ENCODE data around the gene HJURP.

HJURP gene

DNA sequence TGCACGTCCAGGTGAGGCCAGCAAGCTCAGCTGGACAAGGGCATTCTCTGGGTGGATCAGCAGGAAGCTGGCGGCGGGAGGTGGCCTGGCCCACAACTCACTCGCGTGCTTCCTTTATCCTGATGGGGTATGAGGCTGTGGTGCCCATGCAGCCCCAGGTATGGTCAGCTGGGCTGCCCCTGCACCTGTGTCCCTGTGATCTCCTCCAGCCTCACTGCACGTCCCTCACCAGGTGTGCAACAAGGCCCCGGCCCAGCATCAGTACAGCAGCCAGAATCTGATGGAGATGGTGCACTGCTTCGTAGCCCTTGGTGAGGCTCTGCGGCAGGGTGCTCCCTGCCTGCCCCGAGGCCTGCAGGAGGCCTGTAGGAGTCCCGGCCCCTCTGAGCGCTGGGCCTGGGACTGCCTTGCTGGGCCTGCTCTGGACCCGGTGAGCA is 58.6 kb downstream of the HJURP start:
- TF ChIP-seq, protein P1, sequence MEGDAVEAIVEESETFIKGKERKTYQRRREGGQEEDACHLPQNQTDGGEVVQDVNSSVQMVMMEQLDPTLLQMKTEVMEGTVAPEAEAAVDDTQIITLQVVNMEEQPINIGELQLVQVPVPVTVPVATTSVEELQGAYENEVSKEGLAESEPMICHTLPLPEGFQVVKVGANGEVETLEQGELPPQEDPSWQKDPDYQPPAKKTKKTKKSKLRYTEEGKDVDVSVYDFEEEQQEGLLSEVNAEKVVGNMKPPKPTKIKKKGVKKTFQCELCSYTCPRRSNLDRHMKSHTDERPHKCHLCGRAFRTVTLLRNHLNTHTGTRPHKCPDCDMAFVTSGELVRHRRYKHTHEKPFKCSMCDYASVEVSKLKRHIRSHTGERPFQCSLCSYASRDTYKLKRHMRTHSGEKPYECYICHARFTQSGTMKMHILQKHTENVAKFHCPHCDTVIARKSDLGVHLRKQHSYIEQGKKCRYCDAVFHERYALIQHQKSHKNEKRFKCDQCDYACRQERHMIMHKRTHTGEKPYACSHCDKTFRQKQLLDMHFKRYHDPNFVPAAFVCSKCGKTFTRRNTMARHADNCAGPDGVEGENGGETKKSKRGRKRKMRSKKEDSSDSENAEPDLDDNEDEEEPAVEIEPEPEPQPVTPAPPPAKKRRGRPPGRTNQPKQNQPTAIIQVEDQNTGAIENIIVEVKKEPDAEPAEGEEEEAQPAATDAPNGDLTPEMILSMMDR (IDR thresholded peaks at IDR 0.05; ENCODE audit: insufficient read depth, low read depth, low read length, missing control alignments): no peak
- no peak for DNase-seq (ENCODE audit: low read depth)
- no peak overlapping the region for H3K4me3 ChIP-seq (ENCODE audit: low read length)

DNA sequence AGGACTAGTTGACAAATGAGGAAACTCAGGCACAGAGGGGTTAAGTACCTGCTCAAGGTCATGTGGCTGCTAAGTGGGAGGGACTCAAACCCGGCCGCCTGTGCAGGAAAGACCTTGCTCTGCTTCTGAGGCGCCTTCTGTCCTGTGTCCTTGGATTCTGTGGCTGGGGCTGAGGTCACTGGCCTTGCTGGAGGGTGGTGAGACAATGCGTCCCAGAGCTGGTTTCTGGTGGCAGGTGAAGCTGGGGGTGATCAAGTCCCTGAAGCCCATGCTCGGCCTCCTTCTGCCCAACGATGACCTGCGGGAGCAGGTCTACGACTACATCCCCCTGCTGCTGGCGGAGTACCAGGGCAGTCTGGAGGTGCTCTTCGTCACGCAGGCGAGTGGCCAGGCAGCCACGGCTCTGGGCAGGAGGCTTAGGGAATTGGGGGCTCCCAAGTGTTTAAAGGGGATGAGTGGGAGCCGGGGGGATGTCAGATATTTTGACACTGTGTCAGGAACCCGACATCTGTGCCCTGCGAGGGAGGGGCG is 60.1 kb downstream of the HJURP start:
- TF ChIP-seq, protein P1 (IDR thresholded peaks at IDR 0.05; ENCODE audit: insufficient read depth, low read depth, low read length, missing control alignments): no peak
- no peak overlapping the region for H3K4me3 ChIP-seq (ENCODE audit: low read length)
- DNase-seq (ENCODE audit: low read depth): no peak

DNA sequence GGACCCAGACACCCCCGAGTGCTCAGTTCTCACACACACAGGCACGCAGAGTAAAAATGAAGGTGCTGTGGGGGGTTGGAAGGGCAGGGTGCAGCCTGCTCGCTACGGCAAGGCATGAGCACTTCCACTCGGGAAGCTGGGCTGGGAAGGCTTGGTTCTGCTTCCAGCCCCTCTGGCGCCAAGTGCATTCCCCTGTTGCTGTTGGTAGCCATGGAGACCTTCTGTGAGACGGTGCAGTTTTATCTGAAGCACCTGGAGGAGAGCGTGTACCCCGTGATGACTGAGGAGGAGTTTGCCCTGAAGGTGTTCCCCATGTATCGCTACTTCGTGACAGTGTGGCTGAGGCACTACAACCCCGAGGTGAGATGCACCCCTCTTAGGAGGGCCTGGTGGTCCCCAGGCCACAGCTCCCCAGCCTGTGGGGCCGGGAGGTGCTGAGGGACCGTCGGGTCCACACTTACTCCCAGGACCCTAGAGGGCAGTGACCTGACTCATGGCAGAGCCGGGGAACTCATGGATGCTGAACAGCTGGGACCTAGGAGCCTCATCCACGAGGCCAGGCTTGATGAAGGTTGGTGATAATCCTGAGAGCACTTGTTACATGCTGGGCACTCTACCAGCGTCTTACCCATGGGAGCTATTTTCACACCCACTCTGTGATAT is 60.7 kb downstream of the HJURP start:
- DNase-seq (ENCODE audit: low read depth): no peak
- no peak overlapping the region for H3K4me3 ChIP-seq (ENCODE audit: low read length)
- TF ChIP-seq, protein P1 (IDR thresholded peaks at IDR 0.05; ENCODE audit: insufficient read depth, low read depth, low read length, missing control alignments): no peak

DNA sequence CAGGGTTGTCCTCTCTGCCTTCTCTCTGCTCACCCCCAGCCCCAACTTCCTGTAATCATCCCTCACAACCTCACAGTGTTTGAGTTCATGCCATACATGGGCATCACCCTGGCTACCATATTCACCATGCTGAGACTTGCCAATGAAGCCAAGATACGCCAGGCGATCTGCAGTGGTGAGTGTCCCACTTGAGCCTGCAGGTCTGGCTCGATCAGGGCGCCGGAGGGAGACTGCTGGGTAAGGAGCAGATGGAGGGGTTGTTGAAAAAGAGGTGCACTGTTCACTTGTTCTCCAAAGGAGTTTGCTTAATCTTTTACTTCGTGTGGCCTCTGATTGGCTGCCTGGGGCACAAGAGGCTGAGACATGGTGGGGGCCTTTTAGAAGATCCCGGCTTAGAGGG is 61.6 kb downstream of the HJURP start:
- H3K4me3 ChIP-seq (ENCODE audit: low read length): no peak overlapping the region
- no peak for DNase-seq (ENCODE audit: low read depth)
- TF ChIP-seq, protein P1 (IDR thresholded peaks at IDR 0.05; ENCODE audit: insufficient read depth, low read depth, low read length, missing control alignments): no peak

DNA sequence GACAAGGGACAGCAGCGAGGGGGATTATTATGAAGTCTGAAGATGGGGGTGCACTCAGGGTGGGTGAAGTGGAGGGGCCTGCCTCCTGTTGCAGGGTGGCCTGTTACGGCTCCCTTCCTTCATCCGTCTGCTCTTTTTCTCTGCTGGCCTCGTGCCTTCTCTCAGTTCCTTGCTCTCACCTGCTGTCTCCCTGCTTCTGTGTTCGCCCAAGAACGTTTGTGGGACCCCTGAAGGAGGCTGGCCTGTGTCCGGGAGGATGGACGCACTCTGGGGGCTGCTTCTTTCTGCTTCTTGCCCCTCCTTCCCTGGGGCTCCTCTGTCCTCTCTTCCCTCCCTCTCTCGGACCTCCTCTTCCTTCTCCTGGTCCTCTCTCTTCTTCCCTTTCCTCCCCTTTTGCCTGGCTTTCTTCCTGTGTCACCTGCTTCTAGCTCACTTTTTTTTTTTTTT is 62.4 kb downstream of the HJURP start:
- H3K4me3 ChIP-seq (ENCODE audit: low read length): no peak overlapping the region
- TF ChIP-seq, protein P1 (IDR thresholded peaks at IDR 0.05; ENCODE audit: insufficient read depth, low read depth, low read length, missing control alignments): no peak
- DNase-seq (ENCODE audit: low read depth): no peak

DNA sequence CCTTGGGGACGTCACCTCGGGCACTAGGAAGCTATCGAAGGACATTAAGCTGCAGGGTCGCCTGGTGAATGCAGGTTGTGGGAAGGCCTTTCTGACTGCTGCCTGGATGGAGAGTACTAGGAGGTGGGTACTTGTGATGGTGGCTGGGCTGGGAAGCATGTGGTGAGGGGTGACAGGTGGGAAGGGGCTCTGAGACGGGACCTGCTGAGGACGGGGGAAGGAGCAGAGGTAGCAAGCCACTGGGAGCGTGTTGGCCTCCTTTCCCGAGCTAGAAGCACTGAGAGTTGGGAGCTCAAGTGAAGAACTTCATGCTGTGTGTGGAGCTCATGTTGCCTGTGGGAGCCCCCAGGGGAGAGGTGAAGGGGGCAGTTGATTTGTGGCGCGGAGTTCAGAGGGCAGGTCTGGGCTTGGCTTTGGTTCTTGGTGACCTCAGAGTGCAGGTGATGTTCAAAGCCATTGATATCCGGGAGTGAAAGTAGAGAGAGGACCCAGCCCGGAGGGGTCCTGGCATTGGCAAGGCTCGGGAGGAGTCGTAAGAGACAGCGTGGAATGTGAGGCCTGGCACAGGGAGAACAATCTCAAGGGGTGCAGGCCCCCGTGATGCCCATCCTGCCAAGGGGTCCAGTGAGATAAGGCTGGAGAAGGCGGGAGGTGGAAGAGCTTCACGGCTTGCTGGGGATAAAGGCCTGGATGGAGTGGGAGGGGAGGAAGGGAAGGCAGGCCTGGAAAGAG is 63.0 kb downstream of the HJURP start:
- TF ChIP-seq, protein P1 (IDR thresholded peaks at IDR 0.05; ENCODE audit: insufficient read depth, low read depth, low read length, missing control alignments): no peak

More for the DNA sequence above, 63.0 kb downstream of the HJURP start:
- no peak overlapping the region for H3K4me3 ChIP-seq (ENCODE audit: low read length)
- no peak for DNase-seq (ENCODE audit: low read depth)

Measured in epithelial cell of esophagus (primary cell).